Erythroblast (primary cell): Measurements from ENCODE around the gene GDF10.

Source experiments
- GATA1 ChIP-seq: IDR thresholded peaks from 2 replicates; pipeline ENCODE4 v1.6.1; 2011; ENCODE audit warnings: low read depth, mild to moderate bottlenecking, control low read depth, low read length, moderate library complexity
- POLR2A ChIP-seq: IDR thresholded peaks from 2 replicates; pipeline ENCODE4 v1.6.1; 2011; ENCODE audit warnings: mild to moderate bottlenecking, low read length

- TF ChIP-seq POLR2A (no peak), GATA1 (no peak)
Observed at GRCh38 chr10:47321521-47322195, 21.7 kb downstream of the GDF10 start.
